Myocyte (in vitro differentiated cells): ENCODE results near the gene ABHD1. TPM values are rescaled to one million over a fixed set of nuclear protein-coding genes. Genes with fewer than 3 reads are reported as not detected.

ENCODE experiments used
- DNase-seq: peaks from one replicate; pipeline ENCODE4 v3.0.0-alpha.2; 2012; ENCODE audit warnings: low read depth
- total RNA-seq: library from RNA; depleted of rRNA; stranded (reverse); fragments of >200 nt; gene quantifications from 2 replicates; pipeline ENCODE4 v1.2.3, GENCODE V29; 2014

The ABHD1 gene
- total RNA-seq, 1 donor from 2014 or later, result not detected

- DNase-seq, result no peak
Observed at GRCh38 chr2:27134781-27135477, 11.3 kb downstream of the ABHD1 start.

GRCh38 chr2:27135478-27135955 is 11.9 kb downstream of the ABHD1 start:
- no peak for DNase-seq

- DNase-seq, result no peak
Observed at GRCh38 chr2:27136751-27137150, 13.1 kb downstream of the ABHD1 start.

- no peak for DNase-seq
Observed at GRCh38 chr2:27137322-27137935, 13.8 kb downstream of the ABHD1 start.

GRCh38 chr2:27138111-27138510 is 14.5 kb downstream of the ABHD1 start:
- no peak for DNase-seq

GRCh38 chr2:27139310-27139709 is 15.7 kb downstream of the ABHD1 start, which contains the start of gene PRR30:
Gene PRR30, minus strand, starts transcription at chr2:27139410. Its CDS starts 1,081 bp downstream, at chr2:27138329.
- DNase-seq, result no peak

- DNase-seq, result no peak
Observed at GRCh38 chr2:27143285-27143684, 19.7 kb downstream of the ABHD1 start.

- DNase-seq, result no peak
Observed at GRCh38 chr2:27145682-27146081, 22.1 kb downstream of the ABHD1 start.

GRCh38 chr2:27147935-27148334 is 24.3 kb downstream of the ABHD1 start:
- DNase-seq, result no peak

GRCh38 chr2:27148801-27149439 is 25.3 kb downstream of the ABHD1 start, which contains the start of gene TCF23:
Gene TCF23, plus strand, starts transcription at chr2:27149004. Its CDS starts 130 bp downstream, at chr2:27149134.
- DNase-seq, result no peak

GRCh38 chr2:27149570-27150405 is 26.2 kb downstream of the ABHD1 start:
- no peak for DNase-seq

GRCh38 chr2:27150639-27151230 is 27.1 kb downstream of the ABHD1 start:
- no peak for DNase-seq

GRCh38 chr2:27152102-27152795 is 28.6 kb downstream of the ABHD1 start:
- no peak for DNase-seq

GRCh38 chr2:27152796-27153464 is 29.3 kb downstream of the ABHD1 start:
- no peak for DNase-seq

- no peak for DNase-seq
Observed at GRCh38 chr2:27154488-27154887, 30.9 kb downstream of the ABHD1 start.

GRCh38 chr2:27155069-27155520 is 31.5 kb downstream of the ABHD1 start:
- DNase-seq, result no peak

GRCh38 chr2:27158468-27158867 is 34.9 kb downstream of the ABHD1 start:
- DNase-seq, result no peak

- no peak for DNase-seq
Observed at GRCh38 chr2:27159271-27159670, 35.7 kb downstream of the ABHD1 start.

- no peak for DNase-seq
Observed at GRCh38 chr2:27160191-27160590, 36.6 kb downstream of the ABHD1 start.
